ENCODE results near the gene ATF2.
A peak's percentile ranks its signal among the peaks of the same experiment; 100 is the strongest.

ATF2 gene

GRCh38 chr2:175076272-175076671 is 91.7 kb downstream of the ATF2 start:
- DNase-seq, result no peak

DNA sequence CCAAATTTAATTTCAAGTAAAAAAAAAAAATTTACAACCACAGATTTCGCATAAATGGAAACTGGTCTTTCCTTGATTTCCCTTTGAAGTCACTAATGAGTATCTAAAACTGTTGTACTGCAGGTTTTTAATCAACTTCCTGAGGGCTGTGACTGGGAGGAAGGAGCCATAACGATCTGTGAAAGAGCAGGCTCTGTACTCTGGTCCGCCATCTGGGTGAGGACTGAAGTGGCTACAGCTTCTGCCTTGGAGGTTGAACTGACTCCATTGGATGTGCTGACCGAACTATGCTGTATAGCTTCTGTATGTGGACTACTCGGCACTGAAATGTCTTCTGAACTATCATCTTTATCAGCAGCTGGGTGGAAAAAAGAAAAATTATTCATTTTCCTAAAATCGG is 93.5 kb downstream of the ATF2 start:
- DNase-seq, result no peak

DNA sequence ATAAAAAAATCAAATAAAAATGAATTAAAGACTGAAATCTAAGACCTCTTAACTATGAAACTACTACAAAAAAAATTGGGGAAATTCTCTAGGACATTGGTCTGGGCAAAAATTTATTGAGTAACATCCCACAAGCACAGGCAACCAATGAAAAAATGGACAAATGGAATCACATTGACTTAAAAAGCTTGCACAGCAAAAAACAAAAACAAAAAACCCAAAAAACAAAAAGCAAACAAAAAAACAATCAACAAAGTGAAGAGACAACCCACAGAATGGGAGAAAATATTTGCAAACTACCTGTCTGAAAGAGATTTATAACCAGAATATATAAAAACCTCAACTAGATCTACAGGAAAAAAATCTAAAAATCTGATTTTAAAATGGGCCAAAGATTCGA is 99.5 kb downstream of the ATF2 start:
- no peak for DNase-seq

DNA sequence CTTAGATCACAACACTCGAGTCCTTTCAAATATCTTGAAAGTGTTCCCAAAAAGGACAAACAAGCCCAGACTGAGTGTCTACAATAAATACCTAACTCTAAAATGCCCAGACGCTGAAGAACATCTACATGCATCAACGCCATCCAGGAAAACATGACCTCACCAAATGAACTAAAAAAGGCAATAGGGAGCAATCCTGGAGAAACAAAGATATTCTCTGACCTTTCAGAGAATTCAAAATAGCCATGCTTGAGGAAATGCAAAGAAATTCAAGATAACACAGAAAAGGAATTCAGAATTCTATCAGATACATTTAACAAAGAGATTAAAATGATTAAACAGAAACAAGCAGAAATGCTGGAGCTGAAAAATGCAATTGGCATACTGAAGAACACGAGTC is 101.6 kb downstream of the ATF2 start:
- no peak for DNase-seq

DNA sequence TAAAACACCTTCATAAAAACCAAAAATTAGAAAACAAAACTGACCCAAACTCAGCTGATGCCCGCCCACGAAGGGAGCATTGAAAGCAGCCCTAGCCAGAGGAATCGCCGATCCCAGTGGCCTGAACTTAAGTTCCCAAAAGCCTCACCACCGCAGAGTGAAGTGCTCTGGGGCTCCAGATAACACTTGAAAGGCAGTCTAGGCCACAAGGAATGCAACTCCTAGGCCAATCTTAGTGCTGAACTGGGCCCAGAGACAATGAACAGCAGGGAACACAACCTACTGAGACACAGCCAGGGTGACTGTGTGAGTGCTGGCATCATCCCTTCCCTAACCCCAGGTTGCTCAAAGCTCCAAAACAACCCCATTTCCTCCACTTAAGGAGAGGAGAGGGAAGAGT is 103.2 kb downstream of the ATF2 start:
- no peak for DNase-seq

- DNase-seq, result no peak
Measured at GRCh38 chr2:175063741-175064140, 104.3 kb downstream of the ATF2 start.

DNA sequence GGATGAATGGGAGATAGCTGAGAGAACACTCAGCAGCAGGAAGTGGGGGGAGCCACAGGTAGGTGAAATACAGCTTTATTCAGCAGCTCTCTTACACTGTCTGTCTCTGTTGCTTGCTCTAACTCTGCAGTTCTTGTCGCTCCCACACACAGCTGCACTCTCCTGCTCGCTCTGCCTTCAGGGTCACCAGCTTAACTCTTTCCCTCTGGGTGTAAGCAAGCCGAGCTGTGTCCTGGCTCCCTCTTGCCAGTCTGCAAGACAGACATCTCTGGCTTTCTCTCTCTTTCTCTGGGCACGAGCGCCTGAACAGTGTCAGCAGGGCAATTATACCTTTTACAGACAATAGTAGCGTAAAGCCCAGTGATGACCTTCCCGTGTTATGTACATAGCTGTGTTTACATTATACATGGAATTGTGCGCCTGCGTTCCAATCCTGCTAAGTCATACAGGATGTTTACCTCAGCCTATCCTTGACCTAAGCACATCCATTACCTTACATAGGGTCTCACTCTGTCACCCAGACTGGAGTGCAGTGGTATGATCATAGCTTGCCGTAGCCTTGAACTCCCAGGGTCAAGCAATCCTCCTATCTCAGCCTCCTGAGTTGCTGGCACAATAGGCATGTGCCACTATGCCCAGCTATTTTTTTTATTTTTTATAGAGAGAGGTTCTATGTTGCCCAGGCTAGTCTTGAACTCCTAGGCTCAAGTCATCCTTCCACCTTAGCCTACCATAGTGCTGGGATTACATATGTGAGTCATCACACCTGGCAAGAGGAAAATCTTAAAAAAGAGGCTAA is 105.0 kb downstream of the ATF2 start:
- no peak for DNase-seq

DNA sequence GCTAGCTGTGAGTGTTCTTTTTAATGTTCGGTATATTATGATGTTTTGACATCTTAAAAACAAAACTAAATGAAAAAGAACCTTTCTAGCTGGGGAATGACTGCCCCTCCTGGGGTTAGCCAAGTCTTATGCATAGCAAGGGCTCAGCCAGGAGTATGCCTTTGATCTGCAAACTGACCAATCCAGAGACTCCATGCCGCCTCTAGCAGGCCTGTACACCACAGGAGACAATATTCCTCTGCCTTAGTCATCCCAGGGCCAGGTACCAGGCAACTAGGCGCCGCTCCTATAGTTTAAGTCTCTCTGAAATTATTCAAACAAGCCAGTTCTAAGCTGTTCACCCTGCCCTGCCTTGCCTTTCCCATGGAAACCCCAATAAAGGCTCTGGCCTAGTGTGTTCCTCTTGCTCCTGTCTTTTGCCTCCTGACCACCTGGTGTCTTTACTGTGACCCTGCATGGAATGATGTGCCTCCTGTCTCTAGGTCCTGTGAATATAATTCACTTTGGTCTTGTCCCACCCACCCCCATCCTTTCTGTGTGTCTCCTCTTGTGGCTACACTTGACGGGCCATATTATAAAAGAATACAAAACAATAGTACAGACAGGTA is 110.8 kb downstream of the ATF2 start:
- no peak for DNase-seq

- DNase-seq, result no peak
Measured at GRCh38 chr2:175055993-175056392, 112.0 kb downstream of the ATF2 start.

DNA sequence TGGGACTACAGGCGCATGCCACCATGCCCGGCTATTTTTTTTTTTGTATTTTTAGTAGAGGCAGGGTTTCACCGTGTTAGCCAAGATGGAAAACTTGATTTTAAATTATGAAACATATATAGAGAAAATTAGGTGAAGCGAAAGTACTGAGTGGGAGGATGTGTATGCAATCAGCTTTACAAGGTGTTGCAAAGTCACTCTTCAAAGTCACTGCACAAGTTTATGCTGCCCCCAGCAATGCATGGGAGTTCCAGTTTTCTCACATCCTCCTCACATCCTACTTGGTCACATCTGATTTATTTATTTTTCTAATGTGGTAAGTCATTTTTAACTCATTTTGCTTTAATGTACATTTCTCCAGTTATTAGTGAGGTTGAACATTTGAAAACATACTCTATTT is 113.7 kb downstream of the ATF2 start:
- DNase-seq, result no peak

GRCh38 chr2:175049661-175050060 is 118.3 kb downstream of the ATF2 start:
- peak; percentile 58 for DNase-seq

DNA sequence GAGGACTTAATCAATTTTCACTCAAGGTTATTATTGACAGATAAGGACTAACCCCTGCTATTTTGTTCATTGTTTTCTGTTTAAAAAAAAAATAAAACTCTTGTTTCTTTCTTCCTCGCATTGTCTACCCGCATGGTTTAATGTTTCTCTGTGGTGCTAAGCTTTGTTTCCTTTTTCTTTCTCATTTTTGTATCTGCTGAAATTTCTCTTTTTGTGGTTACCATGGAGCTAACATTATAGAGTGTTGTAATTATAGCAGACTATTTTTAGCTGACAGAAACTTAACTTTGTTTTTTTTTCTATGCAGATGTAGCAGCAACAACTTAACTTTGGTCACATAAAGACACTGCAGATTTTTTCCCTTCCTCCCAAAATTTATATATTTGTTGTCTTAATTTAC is 119.7 kb downstream of the ATF2 start:
- DNase-seq, result no peak

DNA sequence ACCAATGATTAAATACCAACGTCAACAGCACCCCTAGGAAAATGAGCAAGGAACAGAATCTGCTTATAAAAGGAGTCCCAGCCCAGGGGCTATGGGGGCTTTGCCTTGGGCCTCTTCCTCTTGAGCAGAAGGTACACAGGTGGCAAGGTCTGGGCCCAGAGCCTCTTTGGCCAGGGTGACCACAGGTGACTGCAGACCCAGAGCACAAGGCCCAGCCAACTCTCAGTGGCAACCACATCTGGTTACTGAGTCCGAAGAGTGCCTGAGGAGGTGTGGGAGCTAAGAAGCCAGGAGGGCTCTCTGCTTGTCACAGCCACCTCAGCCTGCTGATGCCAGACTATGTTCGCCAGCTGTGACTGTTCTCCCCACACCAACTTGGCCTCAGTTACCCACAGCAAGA is 128.5 kb downstream of the ATF2 start:
- DNase-seq, result no peak

GRCh38 chr2:175039031-175039430 is 129.0 kb downstream of the ATF2 start:
- DNase-seq, result no peak

DNA sequence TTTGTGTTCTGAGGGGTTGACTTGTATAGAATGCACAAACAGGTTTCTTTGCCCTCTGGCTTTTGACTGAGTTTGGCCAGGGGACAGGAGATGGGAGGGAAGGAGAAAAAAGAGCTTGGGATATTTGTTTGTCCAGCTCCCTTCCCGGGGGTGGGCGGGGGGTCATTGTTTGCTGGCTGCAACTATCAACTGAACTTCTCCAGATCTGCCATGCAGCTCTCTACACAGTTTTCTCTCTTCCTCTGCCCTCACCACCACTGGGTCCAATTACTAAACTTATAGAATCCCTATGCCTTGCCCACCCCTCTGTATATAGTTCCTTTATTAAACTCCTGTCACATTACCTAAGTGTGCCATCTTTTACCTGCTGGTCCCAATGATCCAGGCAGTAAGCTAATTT is 130.1 kb downstream of the ATF2 start:
- no peak for DNase-seq

GRCh38 chr2:175036582-175037018 is 131.4 kb downstream of the ATF2 start:
- DNase-seq, result peak; percentile 11

DNA sequence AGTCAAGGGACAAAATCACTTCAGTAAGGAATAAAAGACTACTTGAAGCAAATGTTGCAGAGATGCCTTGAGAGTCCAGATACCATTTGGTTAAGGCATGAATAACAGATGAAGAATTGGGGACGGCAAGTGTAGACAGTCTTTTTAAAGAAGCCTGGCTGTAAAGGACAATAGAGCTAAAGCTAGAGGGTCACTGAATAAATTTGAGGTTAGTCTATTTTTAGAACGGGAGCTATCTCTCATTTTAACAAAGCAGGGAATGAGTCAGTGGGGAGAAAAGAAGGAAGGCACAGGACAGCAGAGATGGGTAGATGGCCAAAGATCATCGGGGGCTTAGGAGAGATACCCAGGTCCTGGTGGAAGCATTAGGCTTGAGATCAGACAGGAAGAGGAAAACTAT is 132.2 kb downstream of the ATF2 start:
- DNase-seq, result no peak

DNA sequence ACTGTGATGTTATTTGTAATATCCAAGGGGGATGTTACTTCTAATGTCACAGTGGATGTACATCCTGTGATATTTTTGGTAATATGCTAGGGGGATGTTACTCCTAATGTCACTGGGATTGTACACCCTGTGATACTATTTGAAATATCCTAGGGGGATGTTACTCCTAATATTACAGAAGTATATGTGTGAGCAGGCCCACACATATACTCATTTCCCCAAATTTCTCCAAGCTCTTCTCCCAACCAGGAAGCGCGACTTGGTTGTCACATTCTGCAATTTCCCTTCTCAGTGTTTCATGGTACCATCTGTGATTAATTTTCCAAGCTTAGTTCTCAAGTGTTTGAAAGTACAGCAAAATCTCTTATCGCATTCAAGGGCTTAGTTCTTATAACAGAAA is 133.3 kb downstream of the ATF2 start:
- DNase-seq, result no peak

GRCh38 chr2:175030380-175031271 is 137.4 kb downstream of the ATF2 start:
- peak; percentile 41 for DNase-seq

DNA sequence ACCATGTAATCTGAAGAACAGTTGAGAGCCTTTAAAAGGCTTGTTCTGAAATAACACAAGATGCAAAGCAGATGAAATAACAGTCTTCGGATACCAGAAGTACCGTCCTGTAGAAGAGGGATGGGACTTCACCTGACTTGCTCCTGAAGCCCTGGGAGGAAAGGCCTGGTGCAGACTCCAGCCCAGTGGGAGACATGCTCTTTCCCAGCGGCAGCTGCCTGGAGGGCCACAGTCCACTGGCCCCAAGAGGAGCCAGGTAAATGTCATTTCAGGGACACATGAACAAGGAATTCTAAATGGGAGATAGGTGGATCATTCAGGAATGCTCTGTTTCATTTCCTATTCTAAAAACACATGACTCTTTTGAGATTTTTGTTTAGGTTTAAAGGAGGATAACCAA is 140.2 kb downstream of the ATF2 start:
- DNase-seq, result no peak

DNA sequence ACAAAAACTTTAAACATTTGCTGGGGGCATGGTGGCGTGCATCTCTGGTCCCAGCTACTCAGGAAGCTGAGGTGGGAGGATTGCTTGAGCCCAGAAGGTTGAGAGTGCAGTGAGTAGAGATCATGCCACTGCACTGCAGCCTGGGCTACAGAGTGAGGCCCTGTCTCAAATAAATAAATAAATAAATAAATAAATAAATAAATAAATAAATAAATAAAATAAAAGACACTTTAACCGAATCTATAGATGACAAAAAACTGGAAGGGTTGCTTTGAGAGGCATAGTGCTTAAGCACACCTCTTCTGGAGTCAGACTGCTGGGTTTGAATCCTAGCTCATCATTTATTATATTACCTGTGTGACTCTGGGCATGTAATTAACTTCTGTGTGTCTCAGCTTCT is 141.6 kb downstream of the ATF2 start:
- no peak for DNase-seq

DNA sequence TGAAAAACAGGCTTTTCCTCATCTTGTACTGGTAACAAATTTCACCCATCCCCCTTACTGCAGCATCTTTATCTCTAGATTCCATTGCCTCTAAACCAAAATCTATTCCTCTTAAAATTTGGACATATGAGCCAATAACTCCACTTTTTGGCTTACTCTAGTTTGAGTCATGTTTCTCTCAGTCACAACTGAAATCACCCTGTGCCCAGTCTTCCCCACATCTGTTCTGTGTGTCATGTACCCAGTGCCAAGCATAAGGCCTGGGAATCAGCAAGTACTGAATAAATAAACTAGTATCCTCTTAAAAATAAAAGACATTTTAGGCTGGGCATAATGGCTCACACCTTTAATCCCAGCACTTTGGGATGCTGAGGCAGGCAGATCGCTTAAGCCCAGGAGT is 142.1 kb downstream of the ATF2 start:
- no peak for DNase-seq

GRCh38 chr2:175025233-175025632 is 142.8 kb downstream of the ATF2 start:
- no peak for DNase-seq

- DNase-seq, result no peak
Measured at GRCh38 chr2:175022923-175023322, 145.1 kb downstream of the ATF2 start.

Measured in fibroblast of skin of right biceps (primary cell).